C4-2B (cell line): ENCODE results near the gene TMEM161B.

Experiments
- ZFX ChIP-seq: fragments of 450-650 bp; IDR thresholded peaks from 2 replicates; pipeline ENCODE4 v1.6.1; 2017
- TF ChIP-seq, protein P1 (sequence below): fragments of 450-650 bp; conservative IDR thresholded peaks from 2 replicates; pipeline ENCODE4 v1.5.1; 2017; ENCODE audit warnings: mild to moderate bottlenecking

DNA sequence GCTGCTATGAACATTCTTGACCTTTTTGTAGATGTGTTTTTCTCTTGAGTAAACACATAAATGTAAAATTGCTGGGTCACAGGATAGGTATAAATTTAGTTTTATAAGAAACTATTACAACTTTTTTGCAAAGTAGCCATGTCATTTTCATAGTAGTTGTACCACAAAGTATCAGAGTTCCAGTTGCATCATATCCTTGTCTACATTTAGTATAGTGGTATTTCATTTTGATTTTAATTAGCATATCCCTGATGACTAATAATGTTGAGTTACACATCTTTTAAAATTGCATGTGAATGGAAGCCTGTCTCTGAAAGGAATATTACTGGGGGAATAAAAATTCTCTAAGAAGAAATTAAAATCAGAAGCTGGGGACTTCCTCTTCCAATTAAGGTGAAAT lies 85.4 kb downstream of the TMEM161B start:
- TF ChIP-seq, protein P1, sequence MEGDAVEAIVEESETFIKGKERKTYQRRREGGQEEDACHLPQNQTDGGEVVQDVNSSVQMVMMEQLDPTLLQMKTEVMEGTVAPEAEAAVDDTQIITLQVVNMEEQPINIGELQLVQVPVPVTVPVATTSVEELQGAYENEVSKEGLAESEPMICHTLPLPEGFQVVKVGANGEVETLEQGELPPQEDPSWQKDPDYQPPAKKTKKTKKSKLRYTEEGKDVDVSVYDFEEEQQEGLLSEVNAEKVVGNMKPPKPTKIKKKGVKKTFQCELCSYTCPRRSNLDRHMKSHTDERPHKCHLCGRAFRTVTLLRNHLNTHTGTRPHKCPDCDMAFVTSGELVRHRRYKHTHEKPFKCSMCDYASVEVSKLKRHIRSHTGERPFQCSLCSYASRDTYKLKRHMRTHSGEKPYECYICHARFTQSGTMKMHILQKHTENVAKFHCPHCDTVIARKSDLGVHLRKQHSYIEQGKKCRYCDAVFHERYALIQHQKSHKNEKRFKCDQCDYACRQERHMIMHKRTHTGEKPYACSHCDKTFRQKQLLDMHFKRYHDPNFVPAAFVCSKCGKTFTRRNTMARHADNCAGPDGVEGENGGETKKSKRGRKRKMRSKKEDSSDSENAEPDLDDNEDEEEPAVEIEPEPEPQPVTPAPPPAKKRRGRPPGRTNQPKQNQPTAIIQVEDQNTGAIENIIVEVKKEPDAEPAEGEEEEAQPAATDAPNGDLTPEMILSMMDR, result no peak
- TF ChIP-seq ZFX, result no peak
